Upper lobe of right lung (tissue), 1 donor: ENCODE measurements around the gene FCN1. TPM values are rescaled to one million over a fixed set of nuclear protein-coding genes. Genes with fewer than 3 reads are reported as not detected.

Experiments used
- ATAC-seq: fragments of 200-7000 bp; cut with Tn5 transposase; one replicate; pipeline ENCODE4 v1.9.1; 2020; ENCODE audit warnings: mild to moderate bottlenecking, moderate library complexity
- DNase-seq: peaks from one replicate; pipeline ENCODE4 v3.0.0-alpha.2; 2020
- H3K27ac ChIP-seq: fragments of 200-600 bp; one replicate; pipeline ENCODE4 v1.8.0; 2022
- H3K27me3 ChIP-seq: fragments of 200-600 bp; one replicate; pipeline ENCODE4 v1.8.0; 2022; ENCODE audit warnings: mild to moderate bottlenecking
- H3K36me3 ChIP-seq: fragments of 200-600 bp; one replicate; pipeline ENCODE4 v1.8.0; 2022
- H3K4me1 ChIP-seq: fragments of 200-600 bp; one replicate; pipeline ENCODE4 v1.8.0; 2022
- H3K4me3 ChIP-seq: fragments of 200-600 bp; one replicate; pipeline ENCODE4 v1.8.0; 2022; ENCODE audit warnings: mild to moderate bottlenecking
- H3K9me3 ChIP-seq: fragments of 200-600 bp; one replicate; pipeline ENCODE4 v1.8.0; 2022
- intact Hi-C: fragments of 100-400 bp; cut with DNase I; formaldehyde crosslinking; loops from one replicate; pipeline ENCODE4 v1.11.0; 2022
- total RNA-seq: library from RNA; stranded (reverse); fragmentation: NEBNext Ultra II Directional; extraction: Animal tissue kit (Norgen Biotek cat#: 25700); gene quantifications from one replicate; pipeline ENCODE4 v1.2.1, GENCODE V29; 2021
- TF ChIP-seq, protein P1 (sequence below): fragments of 200-600 bp; IDR thresholded peaks from one replicate; pipeline ENCODE4 v1.8.0; 2022; ENCODE audit warnings: antibody characterized with exemption
- donor health status: DM: no; HTN: yes; CAD: no; lungs with severe emphysema.

The FCN1 gene
- total RNA-seq, 1 donor from 2014 or later: 63.0 TPM

GRCh38 chr9:134913713-134914500 lies 3.8 kb downstream of the FCN1 start:
- Histone ChIP-seq H3K27ac (no peak overlapping the region), H3K4me1 (no peaks in the 10 kb centered on the region), H3K27me3 (no peaks in the 10 kb centered on the region), H3K4me3 (no peak overlapping the region), H3K36me3 (no peaks in the 10 kb centered on the region), H3K9me3 (no peaks in the 10 kb centered on the region)
- intact Hi-C loops: no loop called here
- TF ChIP-seq, protein P1, sequence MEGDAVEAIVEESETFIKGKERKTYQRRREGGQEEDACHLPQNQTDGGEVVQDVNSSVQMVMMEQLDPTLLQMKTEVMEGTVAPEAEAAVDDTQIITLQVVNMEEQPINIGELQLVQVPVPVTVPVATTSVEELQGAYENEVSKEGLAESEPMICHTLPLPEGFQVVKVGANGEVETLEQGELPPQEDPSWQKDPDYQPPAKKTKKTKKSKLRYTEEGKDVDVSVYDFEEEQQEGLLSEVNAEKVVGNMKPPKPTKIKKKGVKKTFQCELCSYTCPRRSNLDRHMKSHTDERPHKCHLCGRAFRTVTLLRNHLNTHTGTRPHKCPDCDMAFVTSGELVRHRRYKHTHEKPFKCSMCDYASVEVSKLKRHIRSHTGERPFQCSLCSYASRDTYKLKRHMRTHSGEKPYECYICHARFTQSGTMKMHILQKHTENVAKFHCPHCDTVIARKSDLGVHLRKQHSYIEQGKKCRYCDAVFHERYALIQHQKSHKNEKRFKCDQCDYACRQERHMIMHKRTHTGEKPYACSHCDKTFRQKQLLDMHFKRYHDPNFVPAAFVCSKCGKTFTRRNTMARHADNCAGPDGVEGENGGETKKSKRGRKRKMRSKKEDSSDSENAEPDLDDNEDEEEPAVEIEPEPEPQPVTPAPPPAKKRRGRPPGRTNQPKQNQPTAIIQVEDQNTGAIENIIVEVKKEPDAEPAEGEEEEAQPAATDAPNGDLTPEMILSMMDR: no peak
- DNase-seq (peak; percentile 50), ATAC-seq (no peak)

- DNase-seq: peak; percentile 46
- intact Hi-C loops: no loop called here
These were observed 4.5 kb downstream of the FCN1 start for GRCh38 chr9:134913041-134913712.

GRCh38 chr9:134912126-134912840 lies 5.4 kb downstream of the FCN1 start:
- DNase-seq (peak; percentile 46), ATAC-seq (no peak)
- intact Hi-C loops: no loop called here
- no peak overlapping the region for H3K27ac ChIP-seq
- TF ChIP-seq, protein P1: no peak
- H3K4me3 ChIP-seq: no peak overlapping the region
- H3K36me3 ChIP-seq: no peaks in the 10 kb centered on the region
- no peaks in the 10 kb centered on the region for H3K27me3 ChIP-seq
- H3K4me1 ChIP-seq: no peaks in the 10 kb centered on the region
- H3K9me3 ChIP-seq: no peaks in the 10 kb centered on the region

More at GRCh38 chr9:134913041-134913712, 4.5 kb downstream of the FCN1 start:
- no peaks in the 10 kb centered on the region for H3K36me3 ChIP-seq
- no peak overlapping the region for H3K4me3 ChIP-seq
- H3K9me3 ChIP-seq: no peaks in the 10 kb centered on the region
- no peak overlapping the region for H3K27ac ChIP-seq
- TF ChIP-seq, protein P1: no peak
- no peaks in the 10 kb centered on the region for H3K27me3 ChIP-seq
- ATAC-seq: no peak
- no peaks in the 10 kb centered on the region for H3K4me1 ChIP-seq

- TF ChIP-seq, protein P1: no peak
- H3K36me3 ChIP-seq: no peaks in the 10 kb centered on the region
- H3K9me3 ChIP-seq: no peaks in the 10 kb centered on the region
- DNase-seq (peak; percentile 51), ATAC-seq (no peak)
- no peak overlapping the region for H3K4me3 ChIP-seq
- no peaks in the 10 kb centered on the region for H3K4me1 ChIP-seq
- intact Hi-C loops: no loop called here
- no peak overlapping the region for H3K27ac ChIP-seq
- no peaks in the 10 kb centered on the region for H3K27me3 ChIP-seq
These were observed 7.9 kb downstream of the FCN1 start for GRCh38 chr9:134909511-134910481.
